AG04449 (cell line): ENCODE results near the gene DLG1.

Source experiments
- CTCF ChIA-PET: fragments of 350-600 bp; formaldehyde crosslinking; extraction: SDS; loops from one replicate; lab custom pipeline; 2021; ENCODE audit warnings: antibody characterized with exemption; lab: Yijun Ruan, JAX
- POLR2A ChIA-PET: fragments of 400-600, 350-600 bp; formaldehyde crosslinking; extraction: SDS; loops from one replicate; lab custom pipeline; 2020; ENCODE audit warnings: antibody characterized with exemption, inconsistent platforms; lab: Yijun Ruan, JAX
- DNase-seq: peaks from one replicate; pipeline ENCODE4 v3.0.0-alpha.2; 2010; ENCODE audit warnings: low read depth, low spot score
- H3K4me3 ChIP-seq: 2 replicates; pipeline ENCODE4 v1.5.1; 2011; ENCODE audit warnings: low read depth, mild to moderate bottlenecking, control low read depth, low read length
- TF ChIP-seq, protein P1 (sequence below): IDR thresholded peaks from one replicate; pipeline ENCODE4 v1.5.1; 2011; ENCODE audit warnings: mild to moderate bottlenecking, moderate library complexity, low read length, control low read depth, inconsistent platforms; ENCODE audit not compliant: insufficient read depth; ENCODE audit errors: missing control alignments

Gene DLG1

GRCh38 chr3:197335428-197336132 lies 37.2 kb upstream of the DLG1 start:
- no peak overlapping the region for H3K4me3 ChIP-seq
- POLR2A ChIA-PET: no interaction called here
- CTCF ChIA-PET: no interaction called here
- TF ChIP-seq, protein P1, sequence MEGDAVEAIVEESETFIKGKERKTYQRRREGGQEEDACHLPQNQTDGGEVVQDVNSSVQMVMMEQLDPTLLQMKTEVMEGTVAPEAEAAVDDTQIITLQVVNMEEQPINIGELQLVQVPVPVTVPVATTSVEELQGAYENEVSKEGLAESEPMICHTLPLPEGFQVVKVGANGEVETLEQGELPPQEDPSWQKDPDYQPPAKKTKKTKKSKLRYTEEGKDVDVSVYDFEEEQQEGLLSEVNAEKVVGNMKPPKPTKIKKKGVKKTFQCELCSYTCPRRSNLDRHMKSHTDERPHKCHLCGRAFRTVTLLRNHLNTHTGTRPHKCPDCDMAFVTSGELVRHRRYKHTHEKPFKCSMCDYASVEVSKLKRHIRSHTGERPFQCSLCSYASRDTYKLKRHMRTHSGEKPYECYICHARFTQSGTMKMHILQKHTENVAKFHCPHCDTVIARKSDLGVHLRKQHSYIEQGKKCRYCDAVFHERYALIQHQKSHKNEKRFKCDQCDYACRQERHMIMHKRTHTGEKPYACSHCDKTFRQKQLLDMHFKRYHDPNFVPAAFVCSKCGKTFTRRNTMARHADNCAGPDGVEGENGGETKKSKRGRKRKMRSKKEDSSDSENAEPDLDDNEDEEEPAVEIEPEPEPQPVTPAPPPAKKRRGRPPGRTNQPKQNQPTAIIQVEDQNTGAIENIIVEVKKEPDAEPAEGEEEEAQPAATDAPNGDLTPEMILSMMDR: no peak
- no peak for DNase-seq

DNA sequence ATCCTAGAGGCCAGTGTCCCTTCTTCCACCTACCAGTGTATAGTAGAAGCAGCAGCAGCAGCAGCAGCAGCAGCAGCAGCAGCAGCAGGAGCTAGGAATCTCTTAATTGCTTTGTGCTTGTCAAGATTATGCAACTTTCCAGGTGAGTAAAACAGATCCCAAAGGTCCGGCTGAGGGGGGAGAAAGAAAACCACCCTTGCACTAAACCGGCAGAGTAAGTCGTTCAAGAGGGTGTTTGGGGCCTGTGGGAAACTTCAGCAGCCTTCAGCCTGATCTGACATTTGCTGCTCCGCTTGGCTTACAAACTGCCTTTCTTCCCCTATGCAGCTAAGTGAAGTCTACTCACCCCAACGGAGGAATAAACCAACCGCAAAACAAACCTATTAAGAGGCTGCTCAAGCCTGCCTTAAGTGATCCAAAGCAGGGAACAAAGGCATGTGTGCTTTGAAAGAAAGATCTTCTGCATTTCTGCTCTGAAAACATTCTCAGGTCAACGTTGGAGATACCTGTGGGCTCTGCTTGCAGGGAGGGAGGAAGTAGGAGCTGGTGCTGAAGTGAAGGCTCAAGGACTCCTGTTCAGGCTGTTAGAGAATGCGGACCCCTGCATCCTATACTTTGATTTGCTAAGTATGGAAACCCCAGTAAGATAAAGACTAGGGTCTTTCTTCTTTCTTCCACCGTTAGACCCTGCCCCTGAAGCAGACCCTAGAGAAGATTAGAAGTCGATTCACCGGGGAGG lies 35.7 kb upstream of the DLG1 start:
- TF ChIP-seq, protein P1: no peak
- CTCF ChIA-PET: interaction anchor here (1.7 kb wide), 1 partner anchor 12 kb away, joined by 5 read pairs; no protein-coding TSS in a partner anchor
- no peak for DNase-seq
- no peak overlapping the region for H3K4me3 ChIP-seq
- POLR2A ChIA-PET: no interaction called here

- H3K4me3 ChIP-seq: no peak overlapping the region
- ChIA-PET POLR2A (interaction anchor here (0.6 kb wide), 1 partner anchor 9 kb away, joined by 3 read pairs; no protein-coding TSS in a partner anchor), CTCF (interaction anchor here (0.8 to 1.9 kb wide), 9 partner anchors 9 to 194 kb away, joined by 3 to 6 read pairs (median 3); no protein-coding TSS in a partner anchor)
- TF ChIP-seq, protein P1: no peak
- DNase-seq: no peak
Observed at GRCh38 chr3:197331131-197331530, 32.7 kb upstream of the DLG1 start.

DNA sequence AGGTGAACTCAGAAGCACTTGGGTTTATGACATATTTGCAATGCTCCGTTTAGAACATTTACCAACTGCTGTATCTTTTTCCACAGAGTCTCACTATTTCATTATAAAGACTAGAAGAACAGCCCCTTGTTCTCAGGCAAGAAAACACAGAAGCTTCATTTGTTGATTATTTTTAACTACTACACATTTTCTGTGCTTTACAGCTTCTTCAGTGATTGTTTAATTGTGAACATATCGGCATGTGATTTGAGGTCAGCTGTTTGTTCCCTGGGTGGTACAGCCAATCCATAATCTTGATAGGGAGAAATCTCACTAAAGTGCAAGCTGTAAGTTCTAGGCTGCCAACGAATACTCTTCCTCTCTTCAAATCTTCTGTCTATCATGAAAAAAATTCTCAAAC lies 31.0 kb upstream of the DLG1 start:
- ChIA-PET CTCF (interaction anchor here (1.4 to 1.6 kb wide), 2 partner anchors 10 to 34 kb away, joined by 3 to 4 read pairs; no protein-coding TSS in a partner anchor), POLR2A (no interaction called here)
- DNase-seq: no peak
- no peak overlapping the region for H3K4me3 ChIP-seq
- TF ChIP-seq, protein P1: no peak

DNA sequence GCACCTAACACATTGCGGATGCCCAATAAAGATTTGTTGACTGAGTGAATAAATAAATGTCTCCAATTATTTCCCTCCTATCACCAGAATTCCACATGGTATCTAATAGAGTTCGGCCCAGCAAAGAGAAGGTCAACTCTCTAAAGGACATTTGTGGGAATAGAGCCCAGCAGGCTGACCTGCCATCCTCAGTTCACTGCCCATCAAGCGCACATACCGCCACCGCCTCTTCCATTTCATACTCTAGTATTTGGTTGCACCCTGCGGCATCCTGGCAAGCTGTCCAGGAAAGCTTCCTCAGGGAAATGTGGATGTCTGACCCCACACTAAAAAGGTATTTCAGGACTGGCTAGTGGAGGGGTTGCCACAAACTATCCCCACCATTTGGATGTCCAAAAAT lies 29.8 kb upstream of the DLG1 start:
- ChIA-PET POLR2A (no interaction called here), CTCF (no interaction called here)
- TF ChIP-seq, protein P1: no peak

DNA sequence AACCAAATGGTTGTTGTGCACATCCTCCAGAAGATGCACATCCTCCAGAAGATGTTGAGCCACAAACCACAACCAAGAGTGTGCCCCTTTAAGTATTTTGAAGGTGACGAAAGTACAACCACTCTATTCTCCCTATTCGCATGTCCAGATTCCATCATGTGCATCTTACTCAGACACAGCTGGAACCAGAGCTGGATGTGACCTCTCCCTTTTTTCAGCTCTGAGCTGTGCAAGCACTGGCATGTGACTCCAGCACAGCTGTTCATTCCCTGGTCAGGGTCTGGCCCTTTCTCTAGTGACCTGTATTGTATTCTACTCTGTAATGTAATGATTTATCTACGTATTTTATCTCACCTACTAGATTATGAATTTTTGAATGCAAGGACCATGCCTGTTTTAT lies 29.3 kb upstream of the DLG1 start:
- CTCF ChIA-PET: no interaction called here
- POLR2A ChIA-PET: no interaction called here
- no peak overlapping the region for H3K4me3 ChIP-seq
- DNase-seq: no peak
- TF ChIP-seq, protein P1: no peak

More for the DNA sequence above, 29.8 kb upstream of the DLG1 start:
- no peak for DNase-seq
- H3K4me3 ChIP-seq: no peak overlapping the region
